Astrocyte of the cerebellum (primary cell): Measurements from ENCODE around the gene CLIP2.
"Not testable (repeated sequence)": the region's sequence is repeated elsewhere in the genome, so short reads cannot be mapped to it uniquely, and the experiment has no call there.

Experiments used
- DNase-seq: peaks from one replicate; pipeline ENCODE4 v3.0.0-alpha.2; 2011; ENCODE audit warnings: low read depth
- H3K4me3 ChIP-seq: 2 replicates; pipeline ENCODE4 v1.5.1; 2011; ENCODE audit warnings: mild to moderate bottlenecking, low read depth, low read length, moderate library complexity
- CTCF ChIP-seq: IDR thresholded peaks from 2 replicates; pipeline ENCODE4 v1.5.1; 2012; ENCODE audit warnings: low read length, low read depth, moderate library complexity, mild to moderate bottlenecking; ENCODE audit errors: missing control alignments
- in situ Hi-C: cut with HindIII; loops from 2 replicates; pipeline ENCODE4 v1.10.0; 2017; ENCODE audit warnings: low sequenced_read_pairs

Gene CLIP2

GRCh38 chr7:74317146-74317782, 28.1 kb downstream of the CLIP2 start:
- DNase-seq, result no peak
- in situ Hi-C loops, result no loop called here
- H3K4me3 ChIP-seq, result no peak overlapping the region
- no peak for TF ChIP-seq CTCF

- in situ Hi-C loops, result no loop called here
- no peak for DNase-seq
- no peak for TF ChIP-seq CTCF
- H3K4me3 ChIP-seq, result no peak overlapping the region
Measured at GRCh38 chr7:74318043-74318442, 28.8 kb downstream of the CLIP2 start.

GRCh38 chr7:74320645-74321221, 31.5 kb downstream of the CLIP2 start:
- in situ Hi-C loops, result no loop called here
- H3K4me3 ChIP-seq, result no peak overlapping the region

DNA sequence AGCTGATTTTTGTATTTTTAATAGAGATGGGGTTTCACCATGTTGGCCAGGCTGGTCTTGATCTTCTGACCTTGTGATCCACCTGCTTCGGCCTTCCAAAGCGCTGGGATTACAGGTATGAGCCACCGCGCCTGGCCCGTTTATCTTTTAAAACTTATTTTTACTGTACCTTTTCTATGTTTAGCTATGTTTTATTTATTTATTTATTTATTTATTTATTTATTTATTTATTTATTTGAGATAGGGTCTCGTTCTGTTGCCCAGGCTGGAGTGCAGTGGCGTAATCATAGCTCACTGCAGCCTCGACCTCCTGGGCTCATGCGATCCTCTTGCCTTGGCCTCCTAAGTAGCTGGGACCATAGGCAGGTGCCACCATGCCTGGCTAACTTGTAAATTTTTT, 33.7 kb downstream of the CLIP2 start:
- in situ Hi-C loops, DNase-seq, H3K4me3 ChIP-seq: not testable (repeated sequence)

More at GRCh38 chr7:74320645-74321221, 31.5 kb downstream of the CLIP2 start:
- DNase-seq, result no peak
- TF ChIP-seq CTCF, result no peak

- no peak for TF ChIP-seq CTCF
- DNase-seq, result peak; percentile 37
- no peak overlapping the region for H3K4me3 ChIP-seq
- in situ Hi-C loops, result no loop called here
Measured at GRCh38 chr7:74324531-74325209, 35.5 kb downstream of the CLIP2 start.

- no peak for TF ChIP-seq CTCF
- in situ Hi-C loops, result no loop called here
- DNase-seq, result no peak
- no peak overlapping the region for H3K4me3 ChIP-seq
Measured at GRCh38 chr7:74325210-74325565, 36.0 kb downstream of the CLIP2 start.

DNA sequence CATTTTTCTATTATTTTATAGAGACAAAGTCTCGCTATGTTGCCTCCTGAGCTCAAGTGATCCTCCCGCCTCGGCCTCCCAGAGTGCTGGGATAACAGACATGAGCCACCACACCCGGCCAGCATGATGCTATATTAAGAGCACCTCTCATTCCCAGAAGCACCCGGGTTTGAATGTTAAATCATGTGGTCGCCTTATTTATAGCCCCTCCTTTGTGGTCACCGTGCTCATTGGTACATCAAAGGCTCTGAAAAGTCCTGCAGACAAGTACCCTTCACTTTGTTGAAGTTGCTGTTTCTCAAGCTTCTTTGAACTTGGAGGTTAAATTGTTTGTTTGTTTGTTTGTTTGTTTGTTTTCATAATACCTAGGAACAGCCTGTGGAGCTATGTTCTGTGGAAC, 40.0 kb downstream of the CLIP2 start:
- no peak for TF ChIP-seq CTCF
- no peak for DNase-seq
- no peak overlapping the region for H3K4me3 ChIP-seq
- in situ Hi-C loops, result no loop called here
